ENCODE measurements around the gene CCDC12.

GRCh38 chr3:46976326-46977190, at the start of gene CCDC12:
- TF ChIP-seq YY1 (IDR thresholded peaks at IDR 0.05; ENCODE audit: low read depth) (peak; percentile 94), EP300 (IDR thresholded peaks at IDR 0.05; ENCODE audit: borderline replicate concordance) (no peak), TAF1 (IDR thresholded peaks at IDR 0.05; ENCODE audit: low read depth) (peak; percentile 84), RAD21 (IDR thresholded peaks at IDR 0.05; ENCODE audit: low read depth) (no peak), MAX (IDR thresholded peaks at IDR 0.05) (peak; percentile 52), CEBPB (IDR thresholded peaks at IDR 0.05) (no peak), REST (IDR thresholded peaks at IDR 0.05; ENCODE audit: low read depth) (no peak)
